Fibroblast of peridontal ligament (primary cell): ENCODE measurements around the gene KSR1.

ENCODE experiments used
- DNase-seq: peaks from one replicate; pipeline ENCODE4 v3.0.0-alpha.2; 2010; ENCODE audit errors: extremely low read depth

KSR1 gene

DNA sequence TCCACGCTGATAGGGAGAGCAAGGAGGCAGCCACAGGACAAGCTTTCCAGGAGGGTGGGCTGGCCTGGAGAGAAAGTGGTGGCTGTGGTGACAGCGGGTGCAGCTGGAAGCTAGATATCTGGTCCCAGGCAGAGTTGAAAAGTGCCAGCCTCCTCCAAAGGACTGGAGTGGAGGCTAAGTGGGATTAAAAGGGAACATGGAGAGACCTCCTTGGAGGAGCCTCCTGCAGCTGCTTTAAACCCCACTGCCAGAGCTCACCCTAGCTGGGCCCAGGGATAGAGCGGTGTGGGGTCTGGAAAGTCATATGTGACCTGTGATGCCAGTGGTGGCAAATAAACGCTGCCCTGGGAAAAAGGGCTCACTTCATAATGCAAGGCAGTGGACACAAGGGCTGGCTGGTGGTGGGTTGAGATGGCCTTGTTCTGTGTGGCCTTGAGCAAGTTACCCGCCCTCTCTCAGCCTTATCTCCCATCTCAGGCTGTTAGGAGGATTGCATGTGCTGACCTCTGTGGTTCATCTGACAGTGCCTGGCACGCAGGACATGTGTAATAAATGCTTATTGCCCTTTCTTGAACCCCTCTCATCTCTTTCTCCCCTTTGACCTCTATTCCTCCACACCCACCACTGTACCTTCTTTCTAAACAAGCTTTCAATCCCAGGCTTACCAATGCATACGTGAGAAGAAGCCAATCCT is 113.8 kb downstream of the KSR1 start:
- no peak for DNase-seq

DNA sequence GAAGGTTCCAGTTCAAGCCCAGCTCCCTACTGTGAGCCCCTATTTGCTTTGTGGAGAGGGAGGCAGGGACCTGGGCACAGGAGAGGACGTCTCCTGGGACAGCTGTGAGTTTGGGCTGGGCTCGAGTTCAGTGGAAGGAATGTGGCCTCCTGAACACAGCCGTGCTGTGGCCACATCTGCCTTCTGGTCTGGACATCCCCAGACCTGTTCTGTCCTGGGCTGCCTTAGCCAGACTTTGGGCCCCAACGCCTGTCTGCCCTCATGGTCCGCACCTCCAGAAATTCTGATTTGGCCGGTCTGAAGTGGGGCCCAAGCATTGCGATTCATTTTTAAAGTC is 114.3 kb downstream of the KSR1 start:
- DNase-seq, result no peak

DNA sequence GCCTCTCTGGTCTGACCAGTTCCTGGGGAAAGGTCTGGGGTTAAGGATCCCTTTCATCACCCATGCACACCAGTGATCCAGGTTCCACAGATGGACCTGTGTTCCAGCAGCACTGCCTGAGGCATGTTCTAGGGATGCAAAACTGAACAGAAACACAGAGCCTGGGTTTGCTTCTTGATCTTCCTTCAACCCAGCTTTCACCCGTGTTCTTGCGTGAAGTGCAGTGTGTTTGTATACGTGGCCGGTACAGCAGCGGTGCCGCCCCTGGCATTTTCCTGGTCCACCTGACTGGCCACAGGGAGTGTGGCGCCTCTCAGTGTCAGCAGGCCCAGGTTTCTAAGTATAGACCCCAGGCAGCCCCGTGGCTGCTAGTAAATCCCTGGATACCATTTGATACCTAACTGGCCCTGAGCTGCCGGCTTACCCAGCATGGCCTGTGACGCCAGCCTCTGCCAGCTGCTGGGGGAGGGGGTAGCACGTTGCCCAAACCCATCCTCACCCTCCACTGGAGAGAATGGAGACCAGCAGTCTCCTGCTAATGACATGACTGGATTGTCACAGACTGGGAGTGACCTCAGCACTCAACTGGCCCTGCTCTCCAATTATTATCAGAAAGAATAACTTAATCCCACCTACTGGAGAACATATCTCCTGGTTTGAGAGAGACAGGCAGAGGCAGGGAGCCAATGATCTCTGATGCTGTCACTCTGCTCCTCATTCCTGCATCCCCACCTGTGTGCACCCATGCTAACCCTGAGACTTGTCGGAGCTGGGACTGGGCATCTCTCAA is 115.5 kb downstream of the KSR1 start:
- no peak for DNase-seq

DNA sequence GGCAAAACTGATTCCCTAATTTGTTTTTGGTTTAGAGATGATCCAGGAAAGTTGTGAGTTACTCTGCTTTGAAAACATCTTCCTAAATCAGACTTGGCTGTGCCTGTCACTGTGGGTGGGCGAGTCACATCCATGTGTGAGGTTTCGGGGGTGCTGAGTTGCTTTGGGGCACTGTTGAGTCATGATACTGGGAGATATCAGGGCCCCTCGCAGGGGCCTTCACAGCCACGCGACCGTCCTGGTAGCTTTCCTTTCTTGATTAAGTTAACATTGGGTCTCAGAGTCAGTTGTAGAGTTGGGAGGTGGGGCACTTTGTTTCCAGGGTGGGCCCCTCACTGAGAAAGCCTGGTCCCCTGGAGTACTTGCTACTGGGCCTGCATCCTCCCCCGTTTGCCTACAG is 116.4 kb downstream of the KSR1 start:
- DNase-seq, result no peak

DNA sequence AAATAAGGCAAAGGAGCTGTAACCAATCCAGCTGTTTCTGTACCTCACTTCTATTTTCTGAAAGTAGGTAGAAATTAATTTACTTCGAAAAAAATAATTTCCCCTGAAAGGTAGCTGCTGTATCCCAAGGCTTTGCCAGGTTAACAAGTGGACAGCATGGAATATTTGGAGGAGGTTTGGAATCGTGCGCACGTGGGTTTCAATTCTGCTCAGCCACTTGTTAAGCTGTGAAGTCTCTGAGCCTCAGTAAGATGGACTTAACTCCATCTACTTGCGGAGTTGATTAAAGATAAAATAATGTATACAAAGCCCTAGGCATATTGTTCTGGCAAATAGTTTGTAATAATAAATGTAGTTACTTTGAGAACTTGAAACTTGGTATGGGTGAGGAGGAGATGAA is 117.3 kb downstream of the KSR1 start:
- DNase-seq, result no peak

DNA sequence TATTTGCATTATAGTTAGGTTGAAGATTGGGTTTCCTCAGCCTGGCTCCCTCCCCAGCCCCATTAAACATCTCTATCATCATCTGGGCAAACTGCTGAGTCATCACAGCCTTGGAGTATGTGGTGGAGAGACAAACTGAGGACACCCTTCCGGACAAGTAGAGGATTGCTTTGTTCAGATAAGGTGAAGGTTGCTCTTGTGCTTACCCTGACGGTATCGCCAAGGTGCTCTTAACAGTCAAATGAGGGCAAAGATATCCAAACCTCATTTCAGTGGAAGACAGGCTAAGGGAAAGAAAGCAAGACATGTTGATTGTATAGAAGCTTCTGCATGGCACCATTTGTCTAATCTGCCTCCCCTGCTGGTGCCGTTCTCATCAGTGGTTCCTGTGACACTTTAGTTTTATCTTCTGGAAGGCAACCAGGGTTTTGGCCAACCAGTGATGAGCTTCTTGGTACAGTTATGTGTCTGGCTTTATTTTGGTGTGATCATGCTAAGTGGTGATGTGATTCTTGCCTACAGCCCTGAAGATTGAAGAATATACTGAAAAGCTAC is 117.8 kb downstream of the KSR1 start:
- DNase-seq, result peak; percentile 65

DNA sequence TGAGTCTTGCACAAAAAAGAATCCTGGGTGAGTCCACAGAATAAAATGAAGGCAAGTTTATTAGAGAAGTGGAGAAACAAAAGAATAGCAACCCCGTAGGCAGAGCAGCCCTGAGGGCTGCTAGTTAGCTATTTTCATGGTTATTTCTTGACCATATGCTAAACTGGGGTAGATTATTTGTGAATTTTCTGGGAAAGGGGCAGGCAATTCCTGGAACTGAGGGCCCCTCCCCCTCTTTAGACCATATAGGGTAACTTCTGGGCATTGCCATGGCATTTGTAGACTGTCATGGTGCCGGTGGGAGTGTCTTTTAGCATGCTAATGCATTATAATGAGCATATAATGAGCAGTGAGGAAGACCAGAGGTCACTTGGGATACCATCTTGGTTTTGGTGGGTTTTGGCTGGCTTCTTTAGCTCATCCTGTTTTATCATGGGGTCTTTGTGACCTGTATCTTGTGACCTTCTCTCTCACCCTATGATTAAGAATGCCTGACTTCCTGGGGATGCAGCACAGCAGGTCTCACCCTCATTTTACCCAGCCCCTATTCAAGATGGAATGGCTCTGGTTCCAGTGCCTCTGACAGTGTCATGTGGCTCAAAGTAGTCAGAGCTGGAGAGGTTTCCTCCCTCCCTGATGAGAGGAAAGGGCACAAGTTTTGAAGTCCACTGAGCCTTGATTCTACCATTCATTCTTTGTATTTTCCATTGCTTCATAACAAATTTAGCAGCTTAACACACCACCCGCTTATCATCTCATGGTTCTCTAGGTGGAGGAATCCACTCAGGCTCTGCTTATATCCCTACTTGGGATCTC is 119.1 kb downstream of the KSR1 start:
- DNase-seq, result no peak

DNA sequence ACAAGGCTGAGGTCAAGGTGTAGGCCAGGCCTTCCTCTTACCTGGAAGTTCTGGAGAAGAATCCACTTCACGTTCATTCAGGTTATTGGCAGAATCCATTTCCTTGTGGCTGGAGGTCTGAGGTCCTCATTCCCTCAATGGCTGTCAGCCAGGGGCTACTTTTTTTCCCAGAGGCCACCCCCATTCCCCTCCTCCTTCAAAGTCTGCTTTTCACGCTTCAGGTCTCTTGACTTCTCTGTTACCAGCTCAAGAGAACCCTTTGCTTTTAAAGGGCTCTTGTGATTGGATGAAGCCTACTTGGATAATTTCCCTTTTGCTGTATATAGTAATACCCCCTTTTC is 119.6 kb downstream of the KSR1 start:
- DNase-seq, result no peak

DNA sequence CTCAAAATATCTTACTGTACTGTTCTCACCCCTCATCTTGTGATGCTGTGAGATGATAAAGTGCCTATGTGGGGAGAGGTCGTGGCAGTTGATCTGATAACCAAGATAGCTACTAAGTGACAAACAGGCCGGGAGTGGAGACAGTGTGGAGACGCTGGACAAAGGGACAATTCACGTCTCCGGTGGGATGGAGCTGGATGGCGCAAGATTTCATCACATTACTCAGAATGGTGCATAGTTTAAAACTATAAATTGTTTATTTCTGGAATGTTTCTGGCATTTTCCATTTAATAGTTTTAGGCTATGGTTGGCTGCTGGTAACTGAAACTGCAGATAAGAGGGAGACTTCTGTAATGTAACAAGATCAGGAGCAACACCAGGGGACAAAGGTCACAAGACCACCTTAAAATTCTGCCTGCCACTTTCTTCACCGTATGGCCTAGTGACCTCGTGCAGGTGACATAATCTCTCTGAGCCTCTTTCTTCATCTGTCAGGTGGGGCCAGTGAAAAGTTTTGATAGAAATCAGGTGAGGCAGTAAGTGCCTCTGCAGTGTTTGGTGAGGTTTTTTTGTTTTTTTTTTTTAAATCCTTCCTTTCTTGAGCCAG is 120.3 kb downstream of the KSR1 start:
- DNase-seq, result no peak

DNA sequence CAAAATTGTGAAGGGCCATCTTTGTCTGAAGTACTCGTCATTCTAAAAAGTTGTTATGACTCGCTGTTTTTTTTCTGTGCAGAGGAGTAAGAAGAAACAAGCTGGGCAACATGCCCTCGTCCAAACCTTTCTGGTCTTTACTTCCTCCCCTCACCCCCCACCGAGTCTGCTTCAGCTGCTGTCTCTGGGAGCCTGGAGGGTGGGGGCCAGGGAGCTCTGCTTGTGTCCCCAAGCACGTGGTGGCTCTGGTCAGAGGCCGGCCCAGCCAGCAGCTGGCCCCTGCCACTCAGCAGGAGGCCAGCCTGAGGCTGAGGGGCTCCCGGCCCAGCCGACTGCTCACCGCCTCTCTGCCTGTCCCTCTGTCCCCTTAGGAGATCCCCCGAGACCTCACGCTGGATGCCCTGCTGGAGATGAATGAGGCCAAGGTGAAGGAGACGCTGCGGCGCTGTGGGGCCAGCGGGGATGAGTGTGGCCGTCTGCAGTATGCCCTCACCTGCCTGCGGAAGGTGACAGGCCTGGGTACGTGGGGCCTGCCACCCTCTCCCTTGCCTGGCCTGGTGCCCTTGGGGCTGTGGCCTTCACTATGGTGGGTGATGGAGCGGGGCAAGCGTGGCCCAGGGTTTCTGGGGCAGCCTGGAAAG is 121.0 kb downstream of the KSR1 start:
- DNase-seq, result no peak

DNA sequence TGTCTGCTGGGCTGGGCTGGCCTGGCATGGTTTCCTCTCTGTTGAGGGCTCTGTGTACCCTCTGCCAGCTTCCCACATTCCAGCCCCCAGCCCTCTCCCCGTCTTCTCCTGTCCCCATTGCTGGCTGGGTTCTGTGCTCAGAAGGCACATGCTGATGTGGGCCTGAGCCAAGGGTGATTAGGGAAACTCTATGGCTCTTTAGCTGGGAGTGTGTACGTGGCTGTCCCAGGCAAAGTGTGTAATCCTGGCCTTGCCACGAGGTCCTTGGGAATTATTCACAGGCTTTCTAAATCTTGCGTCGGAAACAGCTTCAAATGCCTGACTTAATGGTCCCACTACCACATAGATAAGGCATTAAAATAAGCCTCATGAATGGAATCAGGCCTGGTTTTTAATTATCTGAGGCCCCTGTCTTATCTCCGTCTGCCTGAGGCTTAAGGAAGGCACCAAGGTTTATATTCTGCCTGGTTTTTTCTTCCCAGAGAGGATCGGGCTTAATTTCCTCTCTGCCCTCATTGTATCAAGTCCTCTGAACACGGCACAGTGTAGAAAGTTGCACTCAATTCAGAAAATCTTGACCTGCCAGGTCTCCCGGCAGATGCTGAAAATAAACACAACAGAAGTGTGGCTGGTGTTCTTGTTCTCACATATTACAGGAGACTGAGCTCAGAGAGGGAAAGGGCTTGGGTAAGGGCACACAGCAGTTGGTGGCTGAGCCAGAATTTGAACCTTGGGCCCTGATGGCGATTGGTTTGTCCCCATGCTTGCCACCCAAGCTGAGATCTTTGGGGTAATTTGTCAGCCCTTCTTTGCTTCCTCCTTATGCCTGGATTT is 121.9 kb downstream of the KSR1 start:
- DNase-seq, result no peak

DNA sequence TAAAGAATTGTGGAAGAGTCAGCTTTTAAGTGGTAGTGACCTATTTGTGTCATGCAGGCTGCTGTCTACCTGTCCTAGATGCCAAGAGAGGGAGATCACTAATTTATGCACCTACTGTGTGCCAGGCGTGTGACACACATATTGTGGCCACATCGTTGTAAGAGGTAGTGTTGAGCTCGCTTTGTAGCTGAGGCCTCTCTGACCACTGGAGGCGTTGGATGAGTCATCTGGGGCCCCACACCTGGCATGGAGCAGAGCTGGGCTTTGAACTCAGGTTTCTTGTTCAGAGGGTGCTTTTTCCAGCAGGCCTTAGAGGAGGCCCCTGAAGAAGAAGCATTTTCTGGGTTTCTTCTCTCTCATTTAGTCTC is 122.5 kb downstream of the KSR1 start:
- DNase-seq, result no peak

DNA sequence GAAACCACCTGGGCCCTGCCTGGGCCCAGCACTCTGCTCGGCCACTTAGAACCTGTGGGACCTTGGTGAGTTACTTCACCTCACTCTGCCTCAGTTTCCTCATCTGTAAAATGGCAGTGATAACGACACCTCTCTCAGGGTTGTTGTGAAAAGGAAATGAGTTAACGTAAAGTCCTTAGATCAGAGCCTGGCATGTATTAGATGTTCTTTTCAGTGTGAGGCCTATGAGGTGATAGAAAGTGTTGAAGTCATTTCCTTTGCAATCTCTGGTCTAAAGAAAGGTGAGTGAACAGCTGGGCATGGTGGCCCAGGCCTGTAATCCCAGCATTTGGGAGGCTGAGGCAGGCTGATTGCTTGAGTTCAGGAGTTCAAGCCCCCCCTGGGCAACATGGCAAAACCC is 123.1 kb downstream of the KSR1 start:
- no peak for DNase-seq

DNA sequence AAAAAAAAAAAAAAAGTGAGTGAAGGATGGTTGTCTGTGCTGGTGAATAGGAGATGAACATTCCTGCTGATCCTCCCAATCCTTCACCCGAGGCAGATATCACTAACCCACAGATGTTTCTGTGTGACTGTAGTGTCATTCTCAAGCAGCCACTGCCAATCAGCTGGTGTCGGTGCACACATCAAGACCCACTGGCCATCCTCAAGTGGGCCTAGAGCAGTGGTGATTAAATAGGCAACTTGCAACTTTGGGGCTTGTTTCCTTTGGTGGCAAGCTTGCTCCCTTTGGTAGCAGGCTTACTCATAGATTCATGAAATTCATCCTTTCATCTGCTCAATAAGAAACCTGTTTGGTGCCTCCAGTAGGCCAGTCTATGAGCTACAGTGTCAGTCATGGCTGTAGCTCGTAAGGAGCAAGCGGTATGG is 123.7 kb downstream of the KSR1 start:
- DNase-seq, result no peak

DNA sequence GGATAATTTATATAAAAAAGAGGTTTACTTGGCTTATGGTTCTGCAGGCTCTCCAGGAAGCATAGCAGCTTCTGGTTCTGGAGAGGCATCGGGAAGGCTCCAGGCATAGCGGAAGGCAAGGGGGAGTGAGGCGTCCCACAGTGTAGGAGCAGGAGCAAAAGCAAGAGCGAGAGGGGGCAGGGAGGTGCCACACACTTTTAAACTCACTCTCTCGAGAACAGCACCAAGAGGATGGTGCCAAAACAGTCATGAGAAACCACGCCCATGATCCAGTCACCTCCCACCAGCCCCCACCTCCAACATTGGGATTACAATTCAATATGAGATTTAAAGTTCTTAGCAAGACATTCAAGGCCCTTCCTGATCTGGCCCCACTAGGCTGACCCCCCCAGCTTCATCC is 124.8 kb downstream of the KSR1 start:
- no peak for DNase-seq

DNA sequence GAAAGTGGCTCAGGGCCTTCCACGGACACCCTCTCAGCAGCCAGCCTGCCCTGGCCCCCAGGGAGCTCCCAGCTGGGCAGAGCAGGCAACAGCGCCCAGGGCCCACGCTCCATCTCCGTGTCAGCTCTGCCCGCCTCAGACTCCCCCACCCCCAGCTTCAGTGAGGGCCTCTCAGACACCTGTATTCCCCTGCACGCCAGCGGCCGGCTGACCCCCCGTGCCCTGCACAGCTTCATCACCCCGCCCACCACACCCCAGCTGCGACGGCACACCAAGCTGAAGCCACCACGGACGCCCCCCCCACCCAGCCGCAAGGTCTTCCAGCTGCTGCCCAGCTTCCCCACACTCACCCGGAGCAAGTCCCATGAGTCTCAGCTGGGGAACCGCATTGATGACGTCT is 126.4 kb downstream of the KSR1 start:
- no peak for DNase-seq

DNA sequence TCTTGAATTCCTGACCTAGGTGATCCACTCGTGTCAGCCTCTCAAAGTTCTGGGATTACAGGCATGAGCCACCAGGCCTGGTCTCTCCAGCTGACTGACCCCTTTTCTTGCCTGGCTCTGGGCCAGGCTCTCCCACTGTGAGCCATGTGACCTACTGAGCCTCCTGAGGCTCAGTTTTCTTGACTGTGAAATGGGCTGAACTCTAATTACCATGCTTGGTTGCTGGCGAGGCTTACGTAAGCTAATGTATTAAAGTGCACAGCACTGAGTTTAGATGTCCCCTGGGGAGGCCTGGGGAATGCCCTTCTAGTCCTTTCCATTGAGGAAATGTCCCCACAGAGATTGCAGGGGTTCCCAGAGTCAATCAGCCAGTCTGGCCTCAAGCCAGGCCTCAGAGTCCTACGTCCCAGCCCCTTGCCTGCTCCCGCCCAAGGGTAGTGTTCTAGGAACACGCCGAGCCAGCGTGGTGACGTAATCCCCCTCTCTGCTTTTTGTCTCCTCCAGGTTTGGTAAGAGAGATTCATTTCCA is 129.0 kb downstream of the KSR1 start:
- no peak for DNase-seq

DNA sequence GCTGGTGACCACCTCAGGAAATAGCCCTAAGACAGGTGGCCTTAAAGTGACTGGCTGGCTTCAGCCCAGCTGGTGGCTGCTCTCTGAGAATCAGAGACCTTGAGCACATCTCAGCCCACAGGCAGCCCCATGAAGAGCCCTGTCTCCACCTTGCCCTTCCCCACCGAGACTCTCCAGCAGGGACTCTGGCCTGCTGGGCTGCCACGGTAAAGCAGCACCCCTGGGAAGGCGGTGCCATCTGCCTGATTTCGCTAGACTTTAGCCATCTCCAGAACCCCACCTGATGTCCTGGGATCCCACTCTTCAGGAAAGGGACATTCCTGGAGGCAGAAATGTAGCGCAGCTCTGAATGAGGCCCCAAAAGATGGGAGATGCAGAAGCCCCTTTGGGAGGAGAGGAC is 129.5 kb downstream of the KSR1 start:
- no peak for DNase-seq

DNA sequence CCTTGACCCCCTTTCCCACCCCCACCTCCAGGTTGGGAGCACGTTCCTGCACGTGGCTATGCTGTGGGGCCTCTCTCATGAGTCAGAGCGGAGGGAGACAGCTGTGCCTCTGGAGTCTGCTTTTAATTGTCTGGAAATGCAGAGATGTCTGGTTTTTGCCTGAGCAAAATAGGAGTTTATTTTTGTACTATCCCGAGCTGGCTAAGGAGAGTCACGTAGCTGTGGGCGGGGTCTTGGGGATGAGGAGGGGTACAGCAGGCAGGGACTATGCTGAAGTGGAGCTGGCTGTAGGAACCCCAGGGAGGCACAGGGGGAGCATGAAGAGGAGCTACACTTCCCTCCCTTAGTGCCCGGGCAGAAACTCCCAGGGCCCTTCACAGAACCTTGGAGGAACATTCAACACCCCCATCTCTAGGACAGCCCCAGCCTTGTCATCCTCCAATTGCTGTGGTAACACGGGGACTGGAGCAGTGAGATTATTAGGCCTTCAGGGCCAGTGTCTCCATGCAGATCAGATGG is 130.0 kb downstream of the KSR1 start:
- DNase-seq, result peak; percentile 18

DNA sequence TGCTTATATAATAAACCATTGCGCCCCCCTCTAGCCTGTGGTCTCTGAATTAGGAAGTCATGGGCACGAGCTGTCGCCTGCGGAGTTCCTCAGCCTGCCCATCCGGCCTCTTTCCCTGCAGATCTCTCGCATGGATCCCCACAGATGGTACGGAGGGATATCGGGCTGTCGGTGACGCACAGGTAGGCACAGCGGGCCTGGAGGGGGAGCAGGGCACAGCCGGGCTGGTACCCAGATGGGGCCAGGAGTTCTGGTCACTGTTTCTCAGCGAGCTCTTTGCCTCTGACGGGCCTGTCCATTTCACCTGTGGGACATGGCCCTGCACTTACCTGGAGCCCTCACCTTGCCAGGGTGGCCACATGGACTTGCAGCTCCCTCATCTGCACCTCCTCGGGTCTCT is 132.1 kb downstream of the KSR1 start:
- no peak for DNase-seq
